Suprapubic skin (tissue), 3 donors: ENCODE results near the gene LIN28B.

ENCODE experiments used
- CTCF ChIP-seq, 2 donors: fragments of 200-600 bp in 1 of 2; fragments of 450-650 bp in 1 of 2; sonication (generic) in 1 of 2; IDR thresholded peaks; one replicate each; pipeline ENCODE4 v1.5.1; 2016 to 2019; ENCODE audit warnings: antibody characterized with exemption in 2 of 2, mild to moderate bottlenecking in 1 of 2, moderate library complexity in 1 of 2
- POLR2A ChIP-seq, 2 donors: fragments of 450-650 bp; IDR thresholded peaks; one replicate each; pipeline ENCODE4 v1.6.1; 2017; ENCODE audit warnings: antibody characterized with exemption in 2 of 2, mild to moderate bottlenecking in 2 of 2, moderate library complexity in 2 of 2

DNA sequence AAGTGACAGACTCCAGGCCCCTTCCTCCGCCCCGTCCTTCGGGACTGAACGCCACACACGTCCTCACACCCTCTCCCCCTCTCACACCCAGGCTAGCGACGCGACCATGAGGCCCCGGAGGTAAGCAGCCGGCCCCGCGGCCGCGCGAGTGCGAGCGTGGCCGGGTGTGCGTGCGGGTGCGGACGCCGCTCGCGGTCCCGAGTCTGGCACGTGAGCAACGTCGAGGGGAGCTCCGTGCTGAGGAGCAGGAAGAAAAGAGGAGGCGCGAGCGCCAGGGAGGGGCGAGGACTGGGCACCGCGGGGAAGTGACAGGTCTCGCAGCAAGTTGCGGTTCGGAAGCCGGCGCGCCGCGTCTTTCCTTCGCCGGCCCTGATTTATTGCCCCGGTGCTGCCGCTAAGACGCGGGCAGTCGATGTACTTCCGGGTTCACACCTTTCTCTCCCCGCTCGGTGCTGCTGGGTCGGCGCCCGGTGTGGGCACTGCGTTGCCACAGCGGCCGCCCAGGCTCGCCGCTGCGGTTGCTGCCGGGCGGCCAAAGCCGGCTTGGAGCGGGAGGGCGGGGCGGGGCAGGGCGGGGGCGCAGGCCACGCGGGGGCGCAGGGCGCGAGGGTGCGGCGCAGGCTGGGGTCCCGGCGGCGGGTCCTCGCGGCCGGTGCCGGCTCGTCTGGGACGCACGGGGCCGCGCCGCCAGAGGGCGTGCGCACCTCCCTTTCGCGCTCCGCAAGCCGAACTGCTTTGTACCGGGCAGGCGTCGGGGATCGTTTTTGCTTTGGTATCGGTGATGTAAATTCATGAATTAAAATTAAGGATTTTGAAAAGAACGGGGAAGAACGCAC lies 15.8 kb upstream of the LIN28B start:
- peak in 1 of 2 donors; percentile 50 for TF ChIP-seq CTCF (IDR thresholded peaks at IDR 0.05)
- no peak for TF ChIP-seq POLR2A (IDR thresholded peaks at IDR 0.05)
